Lower leg skin (tissue), 3 donors: Measurements from ENCODE around the gene MTCH2.

Experiments
- POLR2A ChIP-seq, 2 donors: fragments of 450-650 bp; IDR thresholded peaks; one replicate each; pipeline ENCODE4 v1.6.1; 2016 to 2017; ENCODE audit warnings: antibody characterized with exemption in 2 of 2, mild to moderate bottlenecking in 1 of 2, moderate library complexity in 1 of 2
- TF ChIP-seq, protein P1 (sequence below), 3 donors: fragments of 450-650 bp; IDR thresholded peaks; one replicate each; pipeline ENCODE4 v1.5.1; 2016; ENCODE audit warnings: antibody characterized with exemption in 3 of 3, mild to moderate bottlenecking in 3 of 3, moderate library complexity in 2 of 3

DNA sequence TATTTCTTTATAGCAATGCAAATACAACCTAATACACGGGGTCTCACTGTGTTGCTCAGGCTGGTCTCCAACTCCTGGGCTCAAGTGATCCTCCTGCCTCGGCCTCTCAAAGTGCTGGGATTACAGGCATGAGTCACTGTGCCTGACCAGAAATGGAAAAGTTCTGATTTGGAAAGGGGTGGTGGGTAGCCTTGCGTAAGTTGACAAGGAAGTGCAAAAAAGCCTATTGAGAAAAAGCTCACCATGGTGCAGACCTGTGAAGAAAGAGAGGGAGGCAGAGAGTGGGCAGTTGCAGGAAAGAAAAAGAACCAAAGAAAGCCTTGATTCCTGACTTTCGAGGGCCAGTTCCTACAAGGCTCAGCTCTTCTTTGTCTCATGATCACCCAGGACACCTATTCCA, 45.8 kb upstream of the MTCH2 start:
- TF ChIP-seq, protein P1, sequence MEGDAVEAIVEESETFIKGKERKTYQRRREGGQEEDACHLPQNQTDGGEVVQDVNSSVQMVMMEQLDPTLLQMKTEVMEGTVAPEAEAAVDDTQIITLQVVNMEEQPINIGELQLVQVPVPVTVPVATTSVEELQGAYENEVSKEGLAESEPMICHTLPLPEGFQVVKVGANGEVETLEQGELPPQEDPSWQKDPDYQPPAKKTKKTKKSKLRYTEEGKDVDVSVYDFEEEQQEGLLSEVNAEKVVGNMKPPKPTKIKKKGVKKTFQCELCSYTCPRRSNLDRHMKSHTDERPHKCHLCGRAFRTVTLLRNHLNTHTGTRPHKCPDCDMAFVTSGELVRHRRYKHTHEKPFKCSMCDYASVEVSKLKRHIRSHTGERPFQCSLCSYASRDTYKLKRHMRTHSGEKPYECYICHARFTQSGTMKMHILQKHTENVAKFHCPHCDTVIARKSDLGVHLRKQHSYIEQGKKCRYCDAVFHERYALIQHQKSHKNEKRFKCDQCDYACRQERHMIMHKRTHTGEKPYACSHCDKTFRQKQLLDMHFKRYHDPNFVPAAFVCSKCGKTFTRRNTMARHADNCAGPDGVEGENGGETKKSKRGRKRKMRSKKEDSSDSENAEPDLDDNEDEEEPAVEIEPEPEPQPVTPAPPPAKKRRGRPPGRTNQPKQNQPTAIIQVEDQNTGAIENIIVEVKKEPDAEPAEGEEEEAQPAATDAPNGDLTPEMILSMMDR (IDR thresholded peaks at IDR 0.05) = no peak
- TF ChIP-seq POLR2A (IDR thresholded peaks at IDR 0.05) = no peak
